H1 (cell line): ENCODE data around the gene SIN3B. TPM values are rescaled to one million over a fixed set of nuclear protein-coding genes. Genes with fewer than 3 reads are reported as not detected.
A peak's percentile ranks its signal among the peaks of the same experiment; 100 is the strongest.

Source experiments
- CTCF ChIA-PET: fragments of 300-600 bp; sonication (Branson Sonifier 250); formaldehyde crosslinking; loops from one replicate; lab custom pipeline; 2021; ENCODE audit not compliant: partially characterized antibody; lab: Charles Lee
- POLR2A ChIA-PET: fragments of 300-600 bp; sonication (Branson Sonifier 250); formaldehyde crosslinking; loops from one replicate; lab custom pipeline; 2021; ENCODE audit warnings: inconsistent platforms; ENCODE audit not compliant: partially characterized antibody; lab: Charles Lee
- DNase-seq, 2 experiments: peaks; one replicate each; pipeline versions ENCODE4 v3.0.0 to v3.0.0-alpha.2; 2010 to 2022; ENCODE audit warnings: low spot score in 2 of 2, low read depth in 1 of 2, mixed read lengths in 1 of 2
- FAIRE-seq: peaks from 2 replicates; lab custom pipeline; 2011; peaks lifted over from hg19 to GRCh38; lab: Jason Lieb, UNC
- H2AFZ ChIP-seq: 2 replicates; pipeline ENCODE4 v1.8.1; 2012; ENCODE audit warnings: low read length, inconsistent platforms
- H2AK5ac ChIP-seq: 2 replicates; pipeline ENCODE4 v1.6.1; 2013; ENCODE audit warnings: low read depth, low read length
- H2BK120ac ChIP-seq: replicated peaks from 2 replicates; pipeline ENCODE3; 2013; ENCODE audit warnings: low read depth, low read length, inconsistent platforms
- H2BK12ac ChIP-seq: 2 replicates; pipeline ENCODE4 v1.6.1; 2013; ENCODE audit warnings: low read depth, low read length
- H2BK15ac ChIP-seq: 2 replicates; pipeline ENCODE4 v1.6.1; 2013; ENCODE audit warnings: low read length
- H2BK20ac ChIP-seq: 2 replicates; pipeline ENCODE4 v1.6.1; 2013; ENCODE audit warnings: low read length
- H2BK5ac ChIP-seq: 2 replicates; pipeline ENCODE4 v1.6.1; 2013; ENCODE audit warnings: low read depth, low read length
- H3K14ac ChIP-seq: 2 replicates; pipeline ENCODE4 v1.6.1; 2013; ENCODE audit warnings: inconsistent platforms; ENCODE audit not compliant: insufficient read length
- H3K18ac ChIP-seq: 2 replicates; pipeline ENCODE4 v1.6.1; 2013; ENCODE audit warnings: low read length; ENCODE audit errors: extremely low read depth
- H3K23ac ChIP-seq: 2 replicates; pipeline ENCODE4 v1.6.1; 2013; ENCODE audit warnings: inconsistent platforms; ENCODE audit not compliant: insufficient read length
- H3K23me2 ChIP-seq: 2 replicates; pipeline ENCODE4 v1.6.1; 2013; ENCODE audit warnings: low read depth, low read length
- H3K27ac ChIP-seq: 2 replicates; pipeline ENCODE4 v1.6.1; 2011; ENCODE audit warnings: low read depth, low read length, inconsistent platforms
- H3K27me3 ChIP-seq, 4 experiments: replicated peaks in 1 of 4; 1 replicate in 1 of 4; 2 replicates in 3 of 4; pipeline versions ENCODE4 v1.6.1 to v1.8.1; 2011 to 2013; ENCODE audit warnings: low read length in 3 of 4, mild to moderate bottlenecking in 3 of 4, inconsistent platforms in 2 of 4, mixed read lengths in 2 of 4, moderate library complexity in 1 of 4; ENCODE audit not compliant: control insufficient read depth in 3 of 4, insufficient read depth in 3 of 4; ENCODE audit errors: extremely low read depth in 1 of 4
- H3K36me3 ChIP-seq, 4 experiments: 2 replicates each; pipeline versions ENCODE4 v1.6.1 to v1.8.1; 2011 to 2013; ENCODE audit warnings: mild to moderate bottlenecking in 4 of 4, low read length in 3 of 4, moderate library complexity in 2 of 4, control low read depth in 1 of 4, inconsistent platforms in 1 of 4; ENCODE audit not compliant: insufficient read depth in 4 of 4, control insufficient read depth in 2 of 4
- H3K4ac ChIP-seq: replicated peaks from 2 replicates; pipeline ENCODE3; 2013; ENCODE audit warnings: low read length, low read depth, mixed read lengths, inconsistent platforms; ENCODE audit not compliant: insufficient read length
- H3K4me1 ChIP-seq, 4 experiments: replicated peaks in 1 of 4; 1 replicate in 1 of 4; 2 replicates in 3 of 4; pipeline versions ENCODE4 v1.6.1 to v1.8.1; 2011 to 2013; ENCODE audit warnings: low read length in 3 of 4, inconsistent platforms in 2 of 4, mixed read lengths in 1 of 4; ENCODE audit not compliant: insufficient read depth in 4 of 4, control insufficient read depth in 3 of 4
- H3K4me2 ChIP-seq, 2 experiments: 2 replicates each; pipeline versions ENCODE4 v1.6.1 to v1.8.1; 2011 to 2013; ENCODE audit warnings: low read depth in 2 of 2, low read length in 2 of 2, control low read depth in 1 of 2, inconsistent platforms in 1 of 2, mild to moderate bottlenecking in 1 of 2; ENCODE audit not compliant: insufficient read depth in 1 of 2
- H3K4me3 ChIP-seq, 4 experiments: fragments of 200-600, 300-600 bp in 1 of 4; sonication (generic), shearing (Covaris generic), sonication (Bioruptor Twin) in 1 of 4; 2 replicates each; pipeline versions ENCODE4 v1.5.1 to v1.8.1; 2011 to 2016; ENCODE audit warnings: low read length in 4 of 4, low read depth in 3 of 4, control low read depth in 2 of 4, inconsistent platforms in 2 of 4, mild to moderate bottlenecking in 2 of 4, mixed read lengths in 1 of 4, moderate library complexity in 1 of 4; ENCODE audit not compliant: insufficient read depth in 2 of 4; ENCODE audit errors: extremely low read depth in 1 of 4
- H3K56ac ChIP-seq: replicated peaks from 2 replicates; pipeline ENCODE3; 2013; ENCODE audit warnings: low read depth, mild to moderate bottlenecking, mixed read lengths, low read length, inconsistent platforms; ENCODE audit not compliant: insufficient read length
- H3K79me1 ChIP-seq: 2 replicates; pipeline ENCODE4 v1.6.1; 2013; ENCODE audit warnings: low read depth, low read length, control low read depth
- H3K79me2 ChIP-seq, 2 experiments: 2 replicates each; pipeline versions ENCODE4 v1.6.1 to v1.8.1; 2012 to 2013; ENCODE audit warnings: low read length in 2 of 2, mild to moderate bottlenecking in 2 of 2, inconsistent platforms in 1 of 2; ENCODE audit not compliant: insufficient read depth in 2 of 2, control insufficient read depth in 1 of 2
- H3K9ac ChIP-seq, 4 experiments: replicated peaks in 1 of 4; 1 replicate in 1 of 4; 2 replicates in 3 of 4; pipeline versions ENCODE4 v1.6.1 to v1.8.1; 2011 to 2013; ENCODE audit warnings: low read depth in 3 of 4, low read length in 3 of 4, control low read depth in 2 of 4, mild to moderate bottlenecking in 2 of 4, moderate library complexity in 2 of 4, inconsistent platforms in 1 of 4; ENCODE audit errors: extremely low read depth in 1 of 4
- H3K9me3 ChIP-seq, 2 experiments: 2 replicates each; pipeline versions ENCODE4 v1.6.1 to v1.8.1; 2012 to 2013; ENCODE audit warnings: mild to moderate bottlenecking in 2 of 2, moderate library complexity in 2 of 2, control low read depth in 1 of 2, inconsistent platforms in 1 of 2, low read depth in 1 of 2, low read length in 1 of 2, mixed read lengths in 1 of 2; ENCODE audit not compliant: insufficient read depth in 2 of 2
- H4K20me1 ChIP-seq, 2 experiments: replicated peaks in 1 of 2; 2 replicates each; pipeline versions ENCODE3 to v1.8.1; 2011 to 2013; ENCODE audit warnings: inconsistent platforms in 2 of 2, low read length in 2 of 2, mild to moderate bottlenecking in 1 of 2; ENCODE audit not compliant: insufficient read depth in 2 of 2, control insufficient read depth in 1 of 2
- H4K5ac ChIP-seq: 2 replicates; pipeline ENCODE4 v1.6.1; 2013; ENCODE audit warnings: low read length, low read depth, mixed read lengths, inconsistent platforms; ENCODE audit not compliant: insufficient read length
- H4K8ac ChIP-seq: 2 replicates; pipeline ENCODE4 v1.8.0; 2013; ENCODE audit warnings: mild to moderate bottlenecking, moderate library complexity, low read length, inconsistent platforms; ENCODE audit not compliant: insufficient read depth; ENCODE audit errors: extremely low read depth
- H4K91ac ChIP-seq: replicated peaks from 2 replicates; pipeline ENCODE3; 2013; ENCODE audit warnings: low read length, mixed read lengths, inconsistent platforms; ENCODE audit not compliant: insufficient read length
- EP300 ChIP-seq, 2 experiments: IDR thresholded peaks; 1 replicate in 1 of 2; 2 replicates in 1 of 2; pipeline ENCODE4 v1.6.1; 2011 to 2012; ENCODE audit warnings: low read depth in 2 of 2, low read length in 2 of 2, mild to moderate bottlenecking in 2 of 2, borderline replicate concordance in 1 of 2, inconsistent platforms in 1 of 2, moderate library complexity in 1 of 2
- WGBS, 2 experiments: shearing (Covaris generic) in 1 of 2; methylation state at CpG; one replicate each; pipeline versions ENCODE4 v1.1.6 to v1.1.7; 2013 to 2015; ENCODE audit warnings: low lambda C conversion rate in 2 of 2, mixed read lengths in 2 of 2, inconsistent platforms in 1 of 2, low coverage in 1 of 2, missing lambda C conversion rate in 1 of 2; ENCODE audit not compliant: insufficient replicate concordance in 2 of 2, insufficient coverage in 1 of 2, insufficient read length in 1 of 2; ENCODE audit errors: extremely low coverage in 1 of 2, missing lambda C conversion rate in 1 of 2; 5-methylcytosine and 5-hydroxymethylcytosine counted together
- polyA plus RNA-seq, 7 experiments: library from polyadenylated mRNA; depleted of rRNA in 3 of 7; stranded (reverse) in 5 of 7; unstranded in 2 of 7; fragments of >200 nt in 5 of 7; fragments of 200-250 nt in 2 of 7; gene quantifications; 1 replicate in 5 of 7; 2 replicates in 1 of 7; 4 replicates in 1 of 7; pipeline versions ENCODE4 v1.2.1 to v1.2.3, GENCODE V29; 2011 to 2013; ENCODE audit warnings: missing spikeins in 2 of 7, mixed read lengths in 2 of 7
- total RNA-seq: library from RNA; stranded (reverse); fragmentation: NEBNext Ultra II Directional; extraction: Animal tissue kit (Norgen Biotek cat#: 25700); gene quantifications from 2 replicates; pipeline ENCODE4 v1.2.1, GENCODE V29; 2021

The SIN3B gene
- total and polyA plus RNA-seq, 2 of the 8 experiments (the other 6 are each of a cell fraction or from before 2014, with no cell fraction given) = 29.5 to 71.1 TPM

DNA sequence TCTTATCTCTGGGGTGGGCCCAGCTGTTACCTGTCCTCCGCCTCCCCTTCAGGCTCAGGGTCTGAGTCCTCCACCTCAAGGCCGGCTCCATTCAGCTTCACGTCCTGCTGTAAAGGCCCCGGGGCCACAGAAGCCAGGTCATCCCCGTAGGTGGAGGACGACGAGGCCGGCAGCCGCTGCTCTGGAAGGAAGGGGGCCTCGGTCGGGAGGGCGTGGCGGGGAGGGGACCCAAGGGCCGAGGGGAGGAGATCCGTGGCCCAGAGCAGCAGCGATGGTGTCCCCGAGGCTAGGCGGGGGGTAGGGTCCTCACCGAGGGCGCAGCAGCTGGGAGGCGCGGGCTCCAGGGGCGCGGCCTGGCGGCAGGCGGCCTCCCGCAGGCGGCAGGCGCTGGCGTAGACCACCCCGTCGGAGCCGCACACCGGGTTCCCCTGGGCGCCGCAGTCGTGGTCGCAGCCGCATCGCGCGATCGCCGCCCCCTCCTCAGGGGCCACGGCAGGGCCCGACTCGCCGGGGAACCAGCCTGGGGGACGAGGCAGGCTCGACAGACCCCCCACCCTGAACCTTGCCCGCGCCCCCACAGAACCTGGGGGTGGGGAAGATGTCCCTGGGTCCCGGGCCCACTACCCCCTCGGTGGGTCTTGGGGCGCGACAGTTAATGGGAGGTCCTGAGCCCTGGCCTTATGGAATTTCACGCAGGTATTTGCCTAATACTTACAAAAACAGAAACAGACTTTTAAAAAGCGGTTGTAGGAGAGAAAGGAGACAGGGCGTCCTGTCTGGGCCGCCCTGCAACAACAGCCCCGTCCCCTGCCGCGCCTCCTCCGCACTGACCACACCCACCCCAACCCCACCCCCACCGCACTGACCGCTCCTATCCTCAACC is 67.2 kb downstream of the SIN3B start:
- H3K4me1 ChIP-seq = peaks cover 0 to 3% (median 1%) of the 10 kb centered on the region in 4 experiments; a peak in 3 of 7 replicates
- no peaks in the 10 kb centered on the region for H3K36me3 ChIP-seq
- H3K4ac ChIP-seq = no peak overlapping the region
- H4K8ac ChIP-seq = peak overlapping the region; percentile 91
- H2BK5ac ChIP-seq = no peak overlapping the region
- FAIRE-seq = no peak
- no peak overlapping the region for H2BK20ac ChIP-seq
- H4K91ac ChIP-seq = no peak overlapping the region
- no peak overlapping the region for H2BK15ac ChIP-seq
- H3K4me2 ChIP-seq = peak overlapping the region; percentile 75 to 90
- DNase-seq = peak in 1 of 2 experiments; percentile 80
- H2AK5ac ChIP-seq = no peak overlapping the region
- H3K79me2 ChIP-seq = no peaks in the 10 kb centered on the region
- peaks cover 12% of the 10 kb centered on the region; the same call in 1 of the 2 replicates for H3K23me2 ChIP-seq
- H3K18ac ChIP-seq = peak overlapping the region; percentile 71
- peaks cover 0 to 16% (median 8%) of the 10 kb centered on the region in 4 experiments; a peak in 5 of 7 replicates for H3K27me3 ChIP-seq
- ChIA-PET POLR2A (interaction anchor here (0.6 to 1.0 kb wide), 2 partner anchors 71 to 92 kb away, joined by 3 to 5 read pairs; no protein-coding TSS in a partner anchor), CTCF (no interaction called here)
- H3K79me1 ChIP-seq = no peaks in the 10 kb centered on the region
- H2AFZ ChIP-seq = no peak overlapping the region; the same call in 1 of the 2 replicates
- H2BK120ac ChIP-seq = no peak overlapping the region
- no peak overlapping the region for H3K27ac ChIP-seq
- no peak overlapping the region for H3K14ac ChIP-seq
- WGBS, 2 experiments = 5% methylated on average over 8 of the region's 66 CpGs; no CpG with 5 or more reads in 1 of the 2 experiments
- H3K23ac ChIP-seq = no peak overlapping the region
- H4K5ac ChIP-seq = no peak overlapping the region
- peak overlapping the region in 1 of 4 experiments; percentile 27; a peak in 2 of 7 replicates for H3K9ac ChIP-seq
- H2BK12ac ChIP-seq = peak overlapping the region; percentile 75; the same call in 1 of the 2 replicates
- no peak overlapping the region for H3K56ac ChIP-seq
- H3K4me3 ChIP-seq = peak overlapping the region; percentile 57 to 97 (median 66)
- no peaks in the 10 kb centered on the region for H3K9me3 ChIP-seq
- no peaks in the 10 kb centered on the region for H4K20me1 ChIP-seq
- no peak for TF ChIP-seq EP300 (IDR thresholded peaks at IDR 0.05; ENCODE audit: borderline replicate concordance in 1 of 2, low read depth in 2 of 2, low read length in 2 of 2)
